Karpas-422 (cell line): ENCODE measurements around the gene MOCOS. TPM values are rescaled to one million over a fixed set of nuclear protein-coding genes. Genes with fewer than 3 reads are reported as not detected.

ENCODE experiments used
- DNase-seq: peaks from one replicate; pipeline ENCODE4 v3.0.0-alpha.2; 2015
- H2AFZ ChIP-seq: fragments of 200-600 bp; sonication (generic); 2 replicates; pipeline ENCODE4 v1.6.1; 2014; ENCODE audit warnings: antibody characterized with exemption, low read length, mixed read lengths
- H3K27ac ChIP-seq: fragments of 200-600 bp; sonication (generic); 2 replicates; pipeline ENCODE4 v1.5.1; 2014; ENCODE audit warnings: mild to moderate bottlenecking, low read length, moderate library complexity
- H3K27me3 ChIP-seq: fragments of 200-600 bp; sonication (generic); 2 replicates; pipeline ENCODE4 v1.6.1; 2014; ENCODE audit warnings: low read length, mixed read lengths
- H3K36me3 ChIP-seq: fragments of 200-600 bp; sonication (generic); 2 replicates; pipeline ENCODE4 v1.6.1; 2014; ENCODE audit warnings: low read length, mixed read lengths; ENCODE audit not compliant: insufficient read depth
- H3K4me1 ChIP-seq: fragments of 200-600 bp; sonication (generic); 2 replicates; pipeline ENCODE4 v1.6.1; 2014; ENCODE audit warnings: mild to moderate bottlenecking, low read length, mixed read lengths
- H3K4me2 ChIP-seq: fragments of 200-600 bp; sonication (generic); 2 replicates; pipeline ENCODE4 v1.6.1; 2014; ENCODE audit warnings: low read length, low read depth, mild to moderate bottlenecking; ENCODE audit not compliant: poor library complexity, severe bottlenecking
- H3K4me3 ChIP-seq: fragments of 200-600 bp; sonication (generic); 2 replicates; pipeline ENCODE4 v1.5.1; 2014; ENCODE audit warnings: mild to moderate bottlenecking, antibody characterized with exemption, low read length, mixed read lengths
- H3K79me2 ChIP-seq: fragments of 200-600 bp; sonication (generic); 2 replicates; pipeline ENCODE4 v1.6.1; 2014; ENCODE audit warnings: mild to moderate bottlenecking, low read length, mixed read lengths
- H3K9ac ChIP-seq: fragments of 200-600 bp; sonication (generic); 2 replicates; pipeline ENCODE4 v1.6.0; 2014; ENCODE audit warnings: low read length
- H3K9me2 ChIP-seq: fragments of 200-600 bp; sonication (generic), shearing (Covaris generic); replicated peaks from 2 replicates; pipeline ENCODE4 v1.6.0; 2014; ENCODE audit warnings: mild to moderate bottlenecking, low read length, moderate library complexity; ENCODE audit not compliant: insufficient read depth
- H3K9me3 ChIP-seq: fragments of 300-700, 200-600 bp; sonication (generic); 2 replicates; pipeline ENCODE4 v1.6.1; 2014; ENCODE audit warnings: low read length, mixed read lengths
- H4K20me1 ChIP-seq: fragments of 200-600 bp; sonication (generic); 2 replicates; pipeline ENCODE4 v1.6.1; 2014; ENCODE audit warnings: mild to moderate bottlenecking, antibody characterized with exemption, low read length, low read depth; ENCODE audit not compliant: insufficient read depth
- total RNA-seq: library from RNA; depleted of rRNA; stranded (reverse); fragments of >200 nt; shearing (Covaris generic); gene quantifications from 2 replicates; pipeline ENCODE4 v1.2.3, GENCODE V29; 2014; ENCODE audit warnings: low replicate concordance

The MOCOS gene
- total RNA-seq, 1 experiment from 2014 or later = not detected

DNA sequence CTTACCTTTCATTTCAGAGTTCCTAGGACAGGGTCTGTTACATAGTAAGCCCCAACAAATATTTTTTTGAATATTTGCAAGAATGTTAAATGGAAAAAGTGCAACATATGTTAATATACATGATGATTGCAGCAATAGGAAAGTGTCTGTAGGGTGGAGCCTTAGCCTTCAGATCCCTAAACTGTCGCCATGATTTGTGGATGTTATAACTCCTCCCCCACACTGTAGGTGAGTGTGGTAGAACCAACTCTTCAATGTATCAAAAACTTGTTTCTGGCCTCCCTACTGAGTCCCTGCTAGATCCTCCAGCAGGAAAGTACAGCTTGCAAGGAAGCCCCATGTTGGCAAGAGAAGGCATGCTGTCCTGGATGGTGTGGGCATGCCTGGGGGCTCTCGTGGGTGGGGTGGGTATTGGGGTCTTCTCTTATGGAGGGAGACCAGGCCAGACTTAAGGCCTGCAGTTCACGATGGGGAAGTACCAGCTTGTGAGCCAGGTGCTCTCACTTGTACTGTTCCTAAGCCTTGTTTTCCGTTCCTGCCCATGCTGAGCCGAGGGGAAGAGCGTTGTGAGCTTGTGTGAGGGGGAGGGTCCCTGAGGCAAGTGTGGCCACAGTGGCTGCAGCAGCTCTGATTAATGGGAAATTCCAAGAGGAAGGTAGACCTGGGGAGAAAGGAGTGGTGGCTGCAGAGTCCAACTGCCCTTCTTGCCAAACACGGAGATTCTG is 121.6 kb downstream of the MOCOS start:
- H3K79me2 ChIP-seq = no peaks in the 10 kb centered on the region
- no peak overlapping the region for H3K27ac ChIP-seq
- H3K4me3 ChIP-seq = no peak overlapping the region
- H3K27me3 ChIP-seq = 0 out of 2 replicates have a peak, but pooled peaks cover 3% of the 10 kb centered on the region
- H3K36me3 ChIP-seq = no peaks in the 10 kb centered on the region
- no peaks in the 10 kb centered on the region for H4K20me1 ChIP-seq
- no peak overlapping the region for H2AFZ ChIP-seq
- no peaks in the 10 kb centered on the region for H3K9me2 ChIP-seq
- no peaks in the 10 kb centered on the region for H3K4me1 ChIP-seq
- H3K4me2 ChIP-seq = no peak overlapping the region
- no peak overlapping the region for H3K9ac ChIP-seq
- DNase-seq = no peak
- no peaks in the 10 kb centered on the region for H3K9me3 ChIP-seq

DNA sequence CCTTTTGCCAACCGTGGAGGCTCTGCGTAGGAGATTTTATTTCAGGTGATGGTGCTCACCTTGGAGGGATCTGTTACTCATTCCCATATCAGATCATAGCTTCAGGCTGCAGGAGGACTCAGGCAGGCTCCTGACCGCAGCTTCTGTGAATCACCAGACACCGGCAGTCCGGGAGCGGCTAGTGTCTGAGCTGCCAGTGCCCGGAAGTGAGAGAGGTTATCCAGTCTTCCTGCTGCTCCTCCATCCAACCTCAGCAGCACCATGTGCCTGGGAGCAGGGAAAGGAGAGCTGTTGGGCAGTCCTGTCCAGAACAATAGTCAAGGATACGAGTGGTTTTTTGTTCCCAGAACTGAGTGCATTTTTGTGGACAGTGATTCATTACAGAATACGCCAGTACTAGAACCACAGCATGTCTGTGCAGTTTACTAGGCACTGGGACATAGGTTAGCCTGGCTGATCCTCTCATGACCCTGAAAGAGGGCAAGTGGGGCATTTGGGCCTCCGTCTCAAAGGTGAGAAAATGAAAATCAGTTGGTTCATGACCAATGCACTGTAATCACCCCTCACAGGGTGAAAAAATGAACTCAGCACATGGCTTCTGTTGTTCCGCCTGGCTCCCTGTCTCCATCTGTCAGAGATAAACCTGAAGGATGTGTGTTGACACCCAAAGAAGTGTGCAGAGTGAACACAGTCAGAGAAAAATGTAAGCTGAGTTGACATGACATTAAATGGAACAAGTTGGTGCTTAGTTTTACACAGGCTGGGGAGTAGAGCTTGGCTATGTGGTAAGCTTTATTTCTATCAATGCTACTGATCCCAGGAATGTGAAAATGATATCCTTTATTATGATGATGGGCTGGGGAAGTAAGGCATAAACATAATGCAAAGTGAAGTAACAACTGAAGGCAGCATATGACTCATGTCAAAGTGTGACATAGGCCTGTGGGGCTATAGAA is 122.4 kb downstream of the MOCOS start:
- H4K20me1 ChIP-seq = no peaks in the 10 kb centered on the region
- H3K36me3 ChIP-seq = no peaks in the 10 kb centered on the region
- H2AFZ ChIP-seq = no peak overlapping the region
- no peak for DNase-seq
- no peaks in the 10 kb centered on the region for H3K4me1 ChIP-seq
- H3K4me3 ChIP-seq = no peak overlapping the region
- no peaks in the 10 kb centered on the region for H3K79me2 ChIP-seq
- H3K9ac ChIP-seq = no peak overlapping the region
- H3K9me2 ChIP-seq = no peaks in the 10 kb centered on the region
- no peaks in the 10 kb centered on the region for H3K9me3 ChIP-seq
- 0 out of 2 replicates have a peak, but pooled peaks cover 3% of the 10 kb centered on the region for H3K27me3 ChIP-seq
- H3K4me2 ChIP-seq = no peak overlapping the region
- H3K27ac ChIP-seq = no peak overlapping the region

- Histone ChIP-seq H4K20me1 (no peaks in the 10 kb centered on the region), H3K9ac (no peak overlapping the region), H3K9me2 (no peaks in the 10 kb centered on the region), H3K79me2 (no peaks in the 10 kb centered on the region), H3K4me3 (no peak overlapping the region), H2AFZ (no peak overlapping the region), H3K36me3 (no peaks in the 10 kb centered on the region), H3K27ac (no peak overlapping the region), H3K4me2 (no peak overlapping the region), H3K4me1 (no peaks in the 10 kb centered on the region), H3K9me3 (no peaks in the 10 kb centered on the region), H3K27me3 (0 out of 2 replicates have a peak, but pooled peaks cover 3% of the 10 kb centered on the region)
- DNase-seq = no peak
Observed at GRCh38 chr18:36311026-36311570, 123.8 kb downstream of the MOCOS start.

DNA sequence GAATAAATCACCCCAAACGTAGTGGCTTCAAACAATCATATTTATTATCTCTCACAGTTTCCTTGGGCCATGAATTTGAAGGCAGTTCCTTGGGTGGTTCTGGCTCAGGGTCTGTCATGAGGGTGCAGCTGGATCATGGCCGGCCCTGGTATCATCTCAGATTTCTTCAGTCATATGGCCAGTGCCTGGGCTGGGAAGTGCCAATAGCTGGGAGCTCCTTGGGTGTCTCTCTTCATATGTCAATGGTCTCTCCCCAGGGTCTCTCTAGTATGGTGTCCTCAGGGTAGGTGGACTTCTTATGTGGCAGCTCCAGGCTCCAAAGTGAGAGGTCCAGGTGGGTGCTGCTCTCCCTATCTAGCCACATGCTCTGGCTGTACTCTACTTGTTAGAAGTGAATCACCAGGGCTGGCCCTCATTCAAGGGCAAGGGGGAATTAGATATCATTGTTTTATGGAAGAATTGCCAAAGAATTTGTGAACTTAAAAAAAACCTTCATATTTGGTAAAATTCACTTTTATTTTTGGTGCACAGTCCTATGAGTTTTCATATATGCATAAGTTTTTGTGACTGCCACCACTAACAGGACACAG is 125.6 kb downstream of the MOCOS start:
- no peaks in the 10 kb centered on the region for H3K4me1 ChIP-seq
- H3K4me3 ChIP-seq = no peak overlapping the region
- H3K4me2 ChIP-seq = no peak overlapping the region
- no peak overlapping the region for H3K9ac ChIP-seq
- H3K9me3 ChIP-seq = no peaks in the 10 kb centered on the region
- H3K79me2 ChIP-seq = no peaks in the 10 kb centered on the region
- H4K20me1 ChIP-seq = no peaks in the 10 kb centered on the region
- H3K9me2 ChIP-seq = no peaks in the 10 kb centered on the region
- no peak overlapping the region for H3K27ac ChIP-seq
- no peaks in the 10 kb centered on the region for H3K27me3 ChIP-seq
- H2AFZ ChIP-seq = no peak overlapping the region
- no peaks in the 10 kb centered on the region for H3K36me3 ChIP-seq
- no peak for DNase-seq

DNA sequence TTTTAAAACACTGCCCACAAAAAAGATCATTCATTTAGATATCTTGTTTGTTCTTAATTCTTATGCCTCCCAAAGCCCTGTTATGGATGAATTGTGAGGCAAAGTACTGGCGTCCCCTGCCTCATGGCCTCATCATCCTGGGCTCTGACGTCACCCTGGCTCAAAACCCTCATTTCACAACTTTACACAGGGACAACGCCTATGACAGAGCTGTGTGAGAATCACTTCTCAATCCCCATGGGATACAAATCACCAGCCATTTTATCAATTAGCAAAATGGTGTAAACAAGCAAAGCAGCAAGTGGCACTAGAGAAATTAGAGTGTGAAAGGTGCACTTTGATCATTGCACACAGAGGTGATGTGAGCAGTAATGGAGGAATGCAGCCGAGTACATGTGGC is 126.8 kb downstream of the MOCOS start:
- H3K9me3 ChIP-seq = no peaks in the 10 kb centered on the region; the same call in 1 of the 2 replicates
- H3K36me3 ChIP-seq = no peaks in the 10 kb centered on the region
- H3K4me3 ChIP-seq = no peak overlapping the region
- H3K4me2 ChIP-seq = no peak overlapping the region
- H3K4me1 ChIP-seq = no peaks in the 10 kb centered on the region
- no peak overlapping the region for H3K27ac ChIP-seq
- no peak overlapping the region for H2AFZ ChIP-seq
- DNase-seq = no peak
- H3K79me2 ChIP-seq = no peaks in the 10 kb centered on the region
- no peaks in the 10 kb centered on the region for H3K9me2 ChIP-seq
- H4K20me1 ChIP-seq = no peaks in the 10 kb centered on the region
- H3K9ac ChIP-seq = no peak overlapping the region
- no peaks in the 10 kb centered on the region for H3K27me3 ChIP-seq

- H3K79me2 ChIP-seq = no peaks in the 10 kb centered on the region
- no peak overlapping the region for H3K4me3 ChIP-seq
- no peak overlapping the region for H2AFZ ChIP-seq
- H3K9me3 ChIP-seq = no peaks in the 10 kb centered on the region; the same call in 1 of the 2 replicates
- no peak overlapping the region for H3K9ac ChIP-seq
- H3K27ac ChIP-seq = no peak overlapping the region
- H3K27me3 ChIP-seq = no peaks in the 10 kb centered on the region
- H3K36me3 ChIP-seq = no peaks in the 10 kb centered on the region
- H3K4me1 ChIP-seq = no peaks in the 10 kb centered on the region
- H3K4me2 ChIP-seq = no peak overlapping the region
- no peaks in the 10 kb centered on the region for H3K9me2 ChIP-seq
- no peaks in the 10 kb centered on the region for H4K20me1 ChIP-seq
- DNase-seq = no peak
Observed at GRCh38 chr18:36314754-36315153, 127.5 kb downstream of the MOCOS start.

DNA sequence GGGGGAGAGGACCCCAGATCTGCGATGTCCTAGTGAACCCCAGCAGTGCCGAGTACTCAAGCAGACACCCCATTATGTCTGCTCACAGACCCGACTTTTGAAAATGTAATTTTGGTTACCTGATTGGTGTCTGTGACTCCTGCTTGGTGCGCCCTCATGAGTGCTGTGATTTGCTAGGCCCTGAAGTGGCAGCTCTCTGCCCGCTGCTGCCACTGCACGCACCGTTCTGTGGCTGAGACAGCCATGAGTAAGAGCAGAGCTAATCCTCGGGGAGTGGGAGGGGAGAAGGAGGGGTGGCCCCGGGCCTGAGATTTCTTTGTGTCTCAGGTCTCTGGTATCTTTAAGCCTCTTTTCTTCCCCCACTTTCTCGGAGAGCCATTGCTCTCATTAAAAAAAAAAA is 128.4 kb downstream of the MOCOS start:
- no peak overlapping the region for H3K4me3 ChIP-seq
- no peaks in the 10 kb centered on the region for H3K36me3 ChIP-seq
- H4K20me1 ChIP-seq = no peaks in the 10 kb centered on the region
- H3K27ac ChIP-seq = no peak overlapping the region
- H2AFZ ChIP-seq = no peak overlapping the region
- no peaks in the 10 kb centered on the region for H3K79me2 ChIP-seq
- no peak for DNase-seq
- no peaks in the 10 kb centered on the region for H3K4me1 ChIP-seq
- H3K9me2 ChIP-seq = no peaks in the 10 kb centered on the region
- H3K9me3 ChIP-seq = no peaks in the 10 kb centered on the region; the same call in 1 of the 2 replicates
- H3K4me2 ChIP-seq = no peak overlapping the region
- H3K27me3 ChIP-seq = no peaks in the 10 kb centered on the region
- H3K9ac ChIP-seq = no peak overlapping the region

- DNase-seq = no peak
- no peaks in the 10 kb centered on the region for H4K20me1 ChIP-seq
- no peaks in the 10 kb centered on the region for H3K27me3 ChIP-seq
- no peaks in the 10 kb centered on the region for H3K36me3 ChIP-seq
- H3K9me3 ChIP-seq = no peaks in the 10 kb centered on the region; the same call in 1 of the 2 replicates
- no peaks in the 10 kb centered on the region for H3K4me1 ChIP-seq
- no peak overlapping the region for H3K9ac ChIP-seq
- no peaks in the 10 kb centered on the region for H3K9me2 ChIP-seq
- H3K79me2 ChIP-seq = no peaks in the 10 kb centered on the region
- H3K4me2 ChIP-seq = no peak overlapping the region
- no peak overlapping the region for H3K4me3 ChIP-seq
- no peak overlapping the region for H3K27ac ChIP-seq
- H2AFZ ChIP-seq = no peak overlapping the region
Observed at GRCh38 chr18:36316246-36316645, 128.9 kb downstream of the MOCOS start.
